Activated naive CD4-positive, alpha-beta T cell treated with anti-CD3 and anti-CD28 coated beads, Interleukin-2, amount 50 U/mL, for 72 hours (primary cell): ENCODE measurements around the gene SCRN2. TPM values are rescaled to one million over a fixed set of nuclear protein-coding genes. Genes with fewer than 3 reads are reported as not detected.

Experiments used
- ATAC-seq, 2 donors: fragments of 150-1000 bp; cut with Tn5 transposase; 2 replicates each; pipeline ENCODE4 v1.10.0; 2021; ENCODE audit warnings: mild to moderate bottlenecking in 2 of 2, moderate library complexity in 2 of 2
- DNase-seq, 2 donors: peaks; one replicate each; pipeline ENCODE4 v3.0.0; 2021 to 2022; ENCODE audit warnings: low spot score in 2 of 2
- H3K27ac Mint-ChIP-seq, 2 donors: one replicate each; pipeline ENCODE4 v1.8.0; 2022; ENCODE audit warnings: mild to moderate bottlenecking in 2 of 2, mixed read lengths in 2 of 2
- H3K36me3 Mint-ChIP-seq, 2 donors: one replicate each; pipeline ENCODE4 v1.8.0; 2022; ENCODE audit warnings: mixed read lengths in 2 of 2
- H3K9me3 Mint-ChIP-seq, 2 donors: one replicate each; pipeline ENCODE4 v1.8.0; 2022; ENCODE audit warnings: mixed read lengths in 2 of 2
- total RNA-seq, 2 donors: library from RNA; stranded (reverse); gene quantifications; one replicate each; pipeline ENCODE4 v1.2.3, GENCODE V29; 2022

The SCRN2 gene
- total RNA-seq, 2 donors from 2014 or later, result 30.9 to 34.8 TPM

GRCh38 chr17:47875011-47875985 lies 34.2 kb upstream of the SCRN2 start:
- H3K36me3 Mint-ChIP-seq, result no peaks in the 10 kb centered on the region
- no peaks in the 10 kb centered on the region for H3K9me3 Mint-ChIP-seq
- no peak overlapping the region for H3K27ac Mint-ChIP-seq
- DNase-seq (no peak), ATAC-seq (no peak)

DNA sequence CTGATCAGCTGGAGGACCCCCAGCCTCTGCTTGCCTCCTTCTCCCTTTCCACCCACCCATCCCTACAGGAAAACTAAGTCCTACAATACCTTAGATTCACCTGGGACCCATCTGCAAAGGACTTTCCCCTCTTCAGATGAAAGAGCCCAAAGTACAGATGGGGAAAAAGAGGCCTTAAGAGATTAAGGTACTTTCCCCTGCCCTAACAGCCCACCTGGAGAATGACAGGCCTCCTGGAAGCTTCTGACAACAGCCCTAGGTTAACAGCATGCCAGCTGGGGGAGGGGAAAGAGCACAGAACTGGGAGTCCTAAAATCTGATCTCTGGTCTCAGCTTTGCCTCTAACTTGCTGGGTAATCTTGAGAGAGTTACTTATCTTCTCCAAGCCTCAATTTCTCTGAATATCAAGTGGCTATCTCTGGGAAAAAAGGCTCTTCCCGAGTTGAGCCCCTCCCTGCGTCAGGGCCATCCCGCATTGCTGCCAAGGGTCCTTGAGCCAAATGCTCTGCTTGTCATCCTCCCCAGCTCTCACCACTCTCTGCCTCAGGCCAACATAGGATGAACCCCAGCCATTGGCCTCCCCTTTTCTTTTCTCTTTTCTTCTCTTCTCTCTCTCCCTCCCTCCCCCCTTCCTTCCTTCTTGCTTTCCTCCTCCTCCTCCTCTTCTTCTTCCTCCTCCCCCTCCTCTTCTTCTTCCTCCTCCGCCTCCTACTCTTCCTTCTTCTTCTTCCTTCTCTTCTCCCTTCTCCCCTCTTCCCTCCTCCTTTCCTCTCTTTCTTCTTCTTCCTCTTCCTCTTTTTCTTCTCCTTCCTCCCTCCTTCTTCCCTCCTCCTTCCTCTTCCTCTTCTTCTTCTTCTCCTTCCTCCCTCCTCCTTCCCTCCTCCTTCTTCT lies 32.4 kb upstream of the SCRN2 start:
- ATAC-seq (no peak), DNase-seq (no peak)
- Mint-ChIP-seq H3K9me3 (no peaks in the 10 kb centered on the region), H3K36me3 (no peaks in the 10 kb centered on the region), H3K27ac (no peak overlapping the region)

GRCh38 chr17:47872651-47873161 lies 31.6 kb upstream of the SCRN2 start:
- Mint-ChIP-seq H3K27ac (no peak overlapping the region), H3K9me3 (no peaks in the 10 kb centered on the region), H3K36me3 (no peaks in the 10 kb centered on the region)
- DNase-seq, result no peak
- no peak for ATAC-seq

DNA sequence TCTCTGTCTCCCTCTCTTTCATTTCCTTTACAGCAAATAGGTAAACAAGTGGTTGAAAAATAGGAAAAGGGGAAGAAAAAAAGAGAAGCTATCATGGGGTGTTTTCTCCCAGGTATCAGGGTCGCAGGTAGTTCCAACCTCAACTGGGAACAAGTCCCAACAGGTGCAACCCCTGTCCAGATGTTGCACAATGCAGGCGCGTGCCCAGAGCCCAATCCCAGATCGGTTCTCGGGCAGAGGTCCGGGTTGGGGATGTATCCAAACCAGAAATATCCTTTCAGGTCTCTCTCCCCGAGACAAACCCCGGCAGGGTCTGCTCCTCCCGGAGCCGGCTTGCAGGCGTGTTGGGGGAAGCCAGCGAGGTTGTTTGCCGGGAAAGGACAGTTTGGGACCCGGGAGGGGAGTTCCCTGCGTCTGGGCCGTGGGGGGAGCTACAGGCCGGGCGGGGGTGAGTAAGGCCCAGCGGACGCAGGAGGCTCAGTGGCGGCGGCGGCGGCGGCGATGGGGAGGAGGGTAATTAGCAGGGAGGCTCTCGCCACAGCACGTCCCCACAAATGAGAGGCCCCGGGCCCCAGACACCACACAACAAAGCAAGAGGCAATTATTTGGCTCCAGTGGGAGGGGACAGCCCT lies 31.1 kb upstream of the SCRN2 start:
- H3K36me3 Mint-ChIP-seq, result no peaks in the 10 kb centered on the region
- H3K9me3 Mint-ChIP-seq, result no peaks in the 10 kb centered on the region
- no peak for DNase-seq
- ATAC-seq, result no peak
- H3K27ac Mint-ChIP-seq, result no peak overlapping the region

DNA sequence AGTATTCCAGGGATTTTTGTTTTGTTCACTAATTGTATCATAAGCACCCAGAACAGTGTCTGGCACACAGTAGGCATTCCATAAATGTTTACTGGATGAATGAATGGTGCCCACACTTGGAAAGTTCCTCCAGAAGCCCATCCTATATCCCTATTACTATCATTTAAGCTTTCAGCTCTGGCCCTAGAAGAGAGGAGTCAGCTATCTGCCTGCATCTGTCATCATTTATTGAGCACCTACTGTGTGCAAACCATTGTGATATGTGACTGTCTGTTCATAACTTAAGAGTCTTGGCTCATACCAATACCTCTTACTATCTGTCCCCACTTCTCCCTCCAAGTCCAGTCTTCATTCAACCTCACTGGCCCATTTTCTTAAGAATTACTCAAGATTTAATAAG lies 30.0 kb upstream of the SCRN2 start:
- no peak for DNase-seq
- H3K27ac Mint-ChIP-seq, result no peak overlapping the region
- H3K36me3 Mint-ChIP-seq, result no peaks in the 10 kb centered on the region
- no peak for ATAC-seq
- H3K9me3 Mint-ChIP-seq, result no peaks in the 10 kb centered on the region

- DNase-seq (no peak), ATAC-seq (no peak)
- Mint-ChIP-seq H3K9me3 (no peaks in the 10 kb centered on the region), H3K27ac (no peak overlapping the region), H3K36me3 (no peaks in the 10 kb centered on the region)
Observed at GRCh38 chr17:47870056-47870455, 29.0 kb upstream of the SCRN2 start.

- no peak for ATAC-seq
- Mint-ChIP-seq H3K27ac (no peak overlapping the region), H3K36me3 (no peaks in the 10 kb centered on the region), H3K9me3 (no peaks in the 10 kb centered on the region)
- DNase-seq, result no peak
Observed at GRCh38 chr17:47869114-47869513, 28.0 kb upstream of the SCRN2 start.

GRCh38 chr17:47867813-47868533 lies 26.9 kb upstream of the SCRN2 start:
- ATAC-seq (no peak), DNase-seq (no peak)
- peaks cover 0 to 4% of the 10 kb centered on the region in 2 donors for H3K9me3 Mint-ChIP-seq
- no peaks in the 10 kb centered on the region for H3K36me3 Mint-ChIP-seq
- H3K27ac Mint-ChIP-seq, result no peak overlapping the region

- no peaks in the 10 kb centered on the region for H3K36me3 Mint-ChIP-seq
- peaks cover 0 to 4% of the 10 kb centered on the region in 2 donors for H3K9me3 Mint-ChIP-seq
- ATAC-seq (no peak), DNase-seq (no peak)
- H3K27ac Mint-ChIP-seq, result no peak overlapping the region
Observed at GRCh38 chr17:47866941-47867340, 25.9 kb upstream of the SCRN2 start.

- Mint-ChIP-seq H3K27ac (peak overlapping the region in 1 of 2 donors; percentile 32), H3K36me3 (no peaks in the 10 kb centered on the region), H3K9me3 (peaks cover 0 to 4% of the 10 kb centered on the region in 2 donors)
- DNase-seq, result peak in 1 of 2 donors; percentile 34
- ATAC-seq, result peak; percentile 71 to 88
Observed at GRCh38 chr17:47864791-47865216, 23.7 kb upstream of the SCRN2 start.

DNA sequence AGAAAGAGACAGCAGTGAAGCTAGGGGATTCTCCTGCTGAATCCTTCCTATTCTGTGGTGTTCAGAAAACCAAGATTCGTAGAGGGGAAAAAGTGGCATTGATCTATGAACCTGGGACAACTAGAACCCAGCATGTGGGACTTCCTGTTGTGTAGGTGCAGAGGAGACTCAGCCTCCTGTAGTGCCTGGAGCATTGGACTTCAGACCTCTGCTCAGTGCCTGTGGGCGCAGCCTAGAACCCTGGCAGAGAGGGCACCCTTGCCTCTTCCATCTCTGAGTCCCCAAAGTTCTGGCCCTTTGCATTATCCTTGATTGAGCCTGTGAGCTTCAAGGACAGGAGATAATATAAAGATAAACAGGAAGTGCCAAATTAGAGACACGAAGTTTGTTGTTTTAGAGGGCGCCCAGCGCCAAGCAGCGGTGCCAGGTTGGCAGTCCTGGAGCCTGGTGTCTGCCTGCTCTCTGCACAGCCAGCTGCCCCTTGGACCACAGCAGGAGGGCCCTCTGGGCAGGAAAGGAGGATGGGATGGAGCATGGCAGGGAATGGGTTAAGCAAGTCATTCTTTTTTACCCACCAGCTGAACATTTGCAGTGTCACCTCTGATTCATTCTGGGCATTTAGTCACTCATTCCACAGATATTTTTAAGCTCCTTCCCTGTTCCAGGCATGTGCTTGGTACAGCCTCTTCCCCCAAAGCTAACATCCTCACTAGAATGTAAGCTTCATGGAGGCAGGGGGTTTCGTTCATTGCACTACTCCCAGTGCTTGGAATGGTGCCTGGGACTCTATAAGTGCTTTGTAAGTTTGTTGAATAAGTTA lies 21.8 kb upstream of the SCRN2 start:
- DNase-seq (no peak), ATAC-seq (peak in 1 of 2 donors; percentile 14)
- Mint-ChIP-seq H3K27ac (no peak overlapping the region), H3K9me3 (peaks cover 0 to 4% of the 10 kb centered on the region in 2 donors), H3K36me3 (no peaks in the 10 kb centered on the region)

DNA sequence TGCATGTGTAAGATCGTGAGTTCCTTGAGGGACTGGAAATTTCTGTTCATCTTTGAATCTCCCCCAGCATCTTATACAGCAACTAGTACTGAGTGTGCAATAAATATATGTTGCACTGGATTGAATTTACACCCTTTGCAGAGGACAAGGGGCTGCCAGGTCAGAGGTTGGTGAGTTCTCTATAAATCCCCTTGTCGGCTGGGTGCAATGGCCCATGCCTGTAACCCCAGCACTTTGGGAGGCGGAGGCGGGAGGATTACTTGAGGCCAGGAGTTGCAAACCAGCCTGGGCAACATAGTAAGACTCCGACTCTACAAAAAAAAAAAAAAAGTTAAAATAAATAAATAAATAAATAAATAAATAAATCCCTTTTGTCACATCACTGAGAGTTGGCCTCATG lies 19.3 kb upstream of the SCRN2 start:
- ATAC-seq (no peak), DNase-seq (no peak)
- peaks cover 0 to 4% of the 10 kb centered on the region in 2 donors for H3K9me3 Mint-ChIP-seq
- no peaks in the 10 kb centered on the region for H3K36me3 Mint-ChIP-seq
- H3K27ac Mint-ChIP-seq, result no peak overlapping the region

DNA sequence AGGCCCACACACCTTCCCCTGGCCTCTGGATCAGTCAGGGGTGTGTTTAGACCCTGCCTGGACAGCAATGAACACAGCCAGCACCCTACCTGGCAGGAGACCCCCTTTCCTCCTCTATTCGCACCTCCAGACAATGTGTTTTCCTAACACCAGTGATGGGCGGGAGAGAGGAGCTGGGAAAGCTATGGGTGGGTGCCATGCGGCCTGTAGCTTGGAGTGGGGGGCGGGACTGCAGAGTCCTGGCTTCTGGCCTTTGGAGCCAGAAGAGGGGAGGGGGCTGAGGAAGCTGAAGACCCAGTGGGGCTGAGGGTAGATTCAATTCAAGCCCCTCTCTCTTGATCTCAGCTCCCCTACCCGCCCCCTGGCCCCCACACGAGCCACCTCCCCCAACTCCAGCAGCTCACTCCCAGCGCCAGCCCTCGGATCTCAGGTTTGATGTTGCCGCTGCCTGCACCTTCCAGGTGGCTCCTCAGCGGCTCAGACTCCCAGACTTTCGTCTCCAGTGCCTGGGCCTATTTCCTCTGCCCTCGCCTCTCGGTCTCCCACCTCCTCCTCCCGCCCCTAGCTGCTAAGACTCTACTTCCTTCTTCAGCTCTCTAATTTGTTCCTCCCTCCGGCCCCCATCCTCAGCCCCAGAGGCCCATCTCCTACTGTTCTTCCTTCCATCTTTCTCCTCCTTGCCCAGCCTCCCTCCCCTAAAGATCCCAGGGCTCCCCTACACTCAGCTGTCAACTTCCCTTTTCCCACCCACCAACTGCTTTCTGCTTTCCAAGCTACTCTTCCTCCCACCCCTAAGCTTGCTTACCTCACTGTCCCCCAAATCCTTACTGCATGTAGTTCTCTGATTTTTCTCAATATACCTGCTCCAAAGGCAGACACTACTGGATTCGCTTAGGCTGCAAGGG lies 16.7 kb upstream of the SCRN2 start:
- ATAC-seq (no peak), DNase-seq (no peak)
- H3K9me3 Mint-ChIP-seq, result no peaks in the 10 kb centered on the region
- no peak overlapping the region for H3K27ac Mint-ChIP-seq
- no peaks in the 10 kb centered on the region for H3K36me3 Mint-ChIP-seq

GRCh38 chr17:47856830-47857229 lies 15.8 kb upstream of the SCRN2 start:
- no peak overlapping the region for H3K27ac Mint-ChIP-seq
- peaks cover 0 to 5% of the 10 kb centered on the region in 2 donors for H3K36me3 Mint-ChIP-seq
- ATAC-seq, result no peak
- H3K9me3 Mint-ChIP-seq, result no peaks in the 10 kb centered on the region
- no peak for DNase-seq
